Measurements from ENCODE around the gene IQCK. TPM values are rescaled to one million over a fixed set of nuclear protein-coding genes. Genes with fewer than 3 reads are reported as not detected.

The IQCK gene
- total RNA-seq, 1 experiment from 2014 or later: 3.1 TPM

- no peak for DNase-seq (ENCODE audit: low read depth)
Observed at GRCh38 chr16:19882646-19883045, 164.6 kb downstream of the IQCK start.

DNA sequence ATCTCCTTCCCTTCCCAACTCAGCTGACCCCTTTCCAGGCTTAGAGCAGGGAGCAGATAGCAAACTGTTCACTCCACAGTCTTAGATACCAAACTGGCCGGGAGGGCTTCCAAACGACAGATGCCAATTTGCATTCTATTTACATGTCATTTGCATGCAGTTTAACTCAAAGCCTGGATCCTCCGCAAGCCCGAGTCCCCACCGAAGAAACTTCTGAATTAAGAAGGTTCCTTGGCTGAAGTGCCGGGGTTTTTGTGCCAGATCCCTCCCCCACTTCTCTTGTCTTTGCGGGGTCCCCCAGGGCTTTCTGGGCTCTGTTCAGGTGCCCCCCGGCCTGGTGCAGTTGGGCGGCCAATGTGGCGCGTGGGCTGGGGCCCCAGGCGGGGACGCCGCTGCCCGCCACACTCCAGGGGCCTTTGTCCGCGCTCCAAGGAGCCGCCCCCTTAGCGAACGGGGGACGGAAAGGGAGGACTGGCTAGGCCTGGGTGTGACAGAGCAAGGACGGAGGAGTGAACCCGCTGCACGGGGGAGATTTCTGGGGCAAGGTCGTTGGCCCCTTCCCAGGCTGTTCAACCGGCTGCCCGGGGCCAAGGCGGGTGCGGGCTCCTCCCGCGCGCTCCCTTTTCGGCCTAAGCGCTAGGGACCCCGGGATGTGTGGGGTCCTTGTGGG is 165.4 kb downstream of the IQCK start:
- DNase-seq (ENCODE audit: low read depth): no peak

GRCh38 chr16:19883966-19884485 is 166.0 kb downstream of the IQCK start:
- no peak for DNase-seq (ENCODE audit: low read depth)

DNA sequence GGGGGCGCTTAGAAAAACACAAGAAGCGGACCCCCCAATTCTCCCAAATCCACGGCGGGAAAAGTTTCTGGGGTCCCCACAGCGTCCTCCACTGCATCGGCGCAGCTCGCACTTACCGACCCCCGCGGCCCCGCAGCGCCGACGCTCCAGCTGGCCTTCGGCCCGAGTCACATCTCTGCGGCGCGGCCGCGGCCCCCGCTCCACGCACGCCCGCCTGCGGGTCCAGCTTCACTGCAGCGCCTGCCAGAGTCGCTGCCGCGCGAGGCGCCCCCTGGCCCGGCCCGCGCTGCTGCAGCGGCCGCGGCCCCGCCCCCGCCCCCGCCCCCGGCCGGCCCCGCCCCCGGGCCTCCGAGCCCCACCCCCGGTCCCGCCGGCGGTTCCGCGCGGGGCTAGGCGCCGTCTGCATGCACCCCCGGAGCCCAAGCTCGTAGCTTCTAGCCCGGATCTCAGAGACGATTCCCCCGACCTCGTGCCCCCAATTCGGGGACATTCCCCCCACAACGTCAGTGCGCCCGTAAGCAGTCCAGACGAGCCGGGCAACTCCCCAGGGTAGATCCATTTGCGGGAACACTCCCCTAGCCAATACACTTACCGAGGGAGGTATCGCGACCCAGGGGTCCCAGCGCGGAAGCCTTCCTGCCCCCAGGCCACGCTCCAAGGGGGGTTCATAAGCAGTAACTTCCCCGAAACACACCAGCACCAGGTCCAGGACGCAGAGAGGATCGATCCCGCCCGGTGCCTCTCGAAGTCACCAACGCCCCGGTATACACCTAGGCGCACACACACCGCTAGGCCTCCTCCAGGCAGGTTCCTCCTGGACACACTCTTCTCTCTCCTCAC is 166.8 kb downstream of the IQCK start, which contains the start of gene GPRC5B:
Gene GPRC5B (minus strand): TSS at position 238 of the 840 bp plus-strand sequence. CDS start 12,003 bp downstream, outside the sequence.
- no peak for DNase-seq (ENCODE audit: low read depth)

GRCh38 chr16:19885451-19886072 is 167.5 kb downstream of the IQCK start:
- no peak for DNase-seq (ENCODE audit: low read depth)

- DNase-seq (ENCODE audit: low read depth): peak; percentile 76
Observed at GRCh38 chr16:19886073-19886941, 168.2 kb downstream of the IQCK start.

- DNase-seq (ENCODE audit: low read depth): no peak
Observed at GRCh38 chr16:19888834-19889233, 170.8 kb downstream of the IQCK start.

DNA sequence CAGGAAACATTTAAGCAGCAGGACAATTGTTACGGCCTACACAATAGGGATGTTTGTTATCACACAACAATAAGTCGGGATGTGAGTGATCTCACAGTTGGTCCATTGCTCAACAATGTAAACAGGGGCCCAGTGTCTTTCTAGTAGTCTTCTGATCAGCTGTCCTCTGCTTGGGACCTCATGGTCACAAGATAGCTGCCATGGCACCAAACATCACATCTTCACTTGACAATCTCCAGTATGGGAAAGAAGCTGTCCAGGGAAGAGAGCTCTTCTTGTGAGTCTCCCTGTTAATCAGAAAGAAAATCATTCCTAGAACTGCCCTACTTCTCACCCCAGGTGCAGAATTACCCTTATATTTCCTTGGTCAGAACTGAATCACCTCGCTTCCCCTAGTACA is 172.8 kb downstream of the IQCK start:
- no peak for DNase-seq (ENCODE audit: low read depth)

DNA sequence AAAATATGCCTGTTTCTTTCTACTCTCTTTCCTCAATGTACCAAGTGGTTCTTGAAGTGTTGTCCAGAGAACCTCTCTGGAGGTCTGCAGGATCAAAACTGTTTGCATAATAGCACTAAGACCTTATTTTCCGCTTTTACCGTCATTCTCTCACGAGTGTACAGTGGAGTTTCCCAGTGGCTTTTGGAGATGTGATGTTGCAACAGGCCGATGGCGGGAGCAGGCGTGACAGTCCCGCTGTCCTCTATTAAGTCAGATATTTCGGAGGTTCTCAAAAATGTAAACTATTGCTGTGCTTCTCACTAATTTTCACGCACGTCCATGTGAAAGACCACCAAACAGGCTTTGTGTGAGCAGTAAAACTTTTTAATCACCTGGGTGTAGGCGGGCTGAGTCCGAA is 174.8 kb downstream of the IQCK start:
- DNase-seq (ENCODE audit: low read depth): no peak

DNA sequence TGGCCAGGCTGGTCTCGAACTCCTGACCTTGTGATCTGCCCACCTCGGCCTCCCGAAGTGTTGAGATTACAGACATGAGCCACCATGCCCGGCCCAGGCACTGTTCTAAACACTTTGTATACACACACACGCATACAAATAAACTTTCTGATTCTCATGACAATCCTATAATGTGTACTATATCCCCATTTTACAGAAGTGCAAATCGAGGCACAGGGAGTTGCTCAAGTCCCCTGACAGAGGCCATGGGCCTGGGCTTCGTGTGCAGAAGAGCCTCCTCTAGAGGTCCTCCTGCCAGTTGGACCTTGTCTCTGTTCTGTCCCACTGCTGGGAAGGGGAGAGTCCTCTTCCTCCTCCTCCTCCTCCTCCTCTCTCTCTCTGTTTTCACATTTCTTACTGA is 176.5 kb downstream of the IQCK start:
- DNase-seq (ENCODE audit: low read depth): no peak

GRCh38 chr16:19896951-19897350 is 178.9 kb downstream of the IQCK start:
- DNase-seq (ENCODE audit: low read depth): no peak

- no peak for DNase-seq (ENCODE audit: low read depth)
Observed at GRCh38 chr16:19898166-19898565, 180.1 kb downstream of the IQCK start.

DNA sequence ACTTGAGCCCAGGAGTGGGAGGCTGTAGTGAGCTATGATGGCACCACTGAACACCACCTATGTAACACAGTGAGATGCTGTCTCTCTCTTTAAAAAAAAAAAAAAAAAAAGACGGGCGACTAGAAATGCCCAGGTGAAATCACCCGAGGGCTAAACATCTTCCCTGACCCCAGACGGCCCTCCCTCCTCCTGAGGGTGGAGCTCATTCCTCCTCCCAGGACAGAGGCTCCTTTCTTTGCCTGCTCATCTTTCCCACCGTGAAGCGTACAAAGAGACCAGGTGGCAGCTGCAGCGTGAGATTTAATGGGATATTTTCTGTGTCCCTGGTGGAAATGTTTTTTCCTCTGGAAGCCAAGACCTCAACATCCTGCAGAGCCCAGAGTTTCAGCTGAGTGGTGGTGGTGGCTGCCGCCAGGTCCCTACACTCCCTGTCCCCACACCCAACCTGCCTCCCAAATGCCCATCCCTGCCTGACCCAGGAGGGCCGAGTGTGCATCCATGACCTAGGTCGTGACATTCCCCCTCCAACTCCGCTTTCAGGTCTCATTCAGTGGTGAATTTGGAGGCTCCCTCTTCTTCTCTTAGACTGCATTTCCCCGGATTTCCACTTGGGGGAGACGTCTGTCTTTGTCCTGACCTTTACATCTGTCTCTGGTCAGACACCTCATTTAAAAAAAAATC is 181.0 kb downstream of the IQCK start:
- DNase-seq (ENCODE audit: low read depth): peak; percentile 54

DNA sequence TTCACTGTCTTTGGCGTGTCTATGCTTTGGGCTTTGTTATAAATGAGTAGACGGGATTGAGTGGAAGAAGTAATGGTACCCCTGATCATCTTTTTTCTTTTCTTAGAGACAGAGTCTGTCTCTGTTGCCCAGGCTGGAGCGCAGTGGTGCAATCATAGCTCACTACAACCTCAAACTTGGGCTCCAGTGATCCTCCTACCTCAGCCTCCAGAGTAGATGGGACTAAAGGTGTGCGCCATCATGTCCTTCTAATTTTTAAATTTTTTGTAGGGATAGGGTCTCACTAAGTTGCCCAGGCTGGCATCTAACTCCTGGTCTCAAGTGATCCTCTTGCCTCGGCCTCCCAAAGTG is 181.5 kb downstream of the IQCK start:
- no peak for DNase-seq (ENCODE audit: low read depth)

DNA sequence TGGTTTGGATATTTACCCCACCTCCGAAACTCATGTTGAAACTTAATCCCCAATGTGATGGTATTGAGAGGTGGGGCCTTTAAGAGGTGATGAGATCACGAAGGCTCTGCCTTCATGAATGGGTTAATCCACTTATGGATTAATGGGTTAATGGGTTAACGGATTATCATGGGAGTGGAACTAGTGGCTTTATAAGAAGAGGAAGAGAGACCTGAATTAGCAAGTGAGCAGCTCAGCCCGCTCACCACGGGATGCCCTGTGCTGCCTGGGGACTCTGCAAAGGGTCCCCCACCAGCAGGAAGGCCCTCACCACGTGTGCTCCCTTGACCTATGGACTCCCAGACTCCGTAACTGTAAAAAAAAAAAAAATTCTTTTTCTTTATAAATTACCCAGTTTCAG is 183.1 kb downstream of the IQCK start:
- no peak for DNase-seq (ENCODE audit: low read depth)

- peak; percentile 70 for DNase-seq (ENCODE audit: low read depth)
Observed at GRCh38 chr16:19907161-19907992, 189.3 kb downstream of the IQCK start.
